ENCODE data around the gene ECM1.

The ECM1 gene

DNA sequence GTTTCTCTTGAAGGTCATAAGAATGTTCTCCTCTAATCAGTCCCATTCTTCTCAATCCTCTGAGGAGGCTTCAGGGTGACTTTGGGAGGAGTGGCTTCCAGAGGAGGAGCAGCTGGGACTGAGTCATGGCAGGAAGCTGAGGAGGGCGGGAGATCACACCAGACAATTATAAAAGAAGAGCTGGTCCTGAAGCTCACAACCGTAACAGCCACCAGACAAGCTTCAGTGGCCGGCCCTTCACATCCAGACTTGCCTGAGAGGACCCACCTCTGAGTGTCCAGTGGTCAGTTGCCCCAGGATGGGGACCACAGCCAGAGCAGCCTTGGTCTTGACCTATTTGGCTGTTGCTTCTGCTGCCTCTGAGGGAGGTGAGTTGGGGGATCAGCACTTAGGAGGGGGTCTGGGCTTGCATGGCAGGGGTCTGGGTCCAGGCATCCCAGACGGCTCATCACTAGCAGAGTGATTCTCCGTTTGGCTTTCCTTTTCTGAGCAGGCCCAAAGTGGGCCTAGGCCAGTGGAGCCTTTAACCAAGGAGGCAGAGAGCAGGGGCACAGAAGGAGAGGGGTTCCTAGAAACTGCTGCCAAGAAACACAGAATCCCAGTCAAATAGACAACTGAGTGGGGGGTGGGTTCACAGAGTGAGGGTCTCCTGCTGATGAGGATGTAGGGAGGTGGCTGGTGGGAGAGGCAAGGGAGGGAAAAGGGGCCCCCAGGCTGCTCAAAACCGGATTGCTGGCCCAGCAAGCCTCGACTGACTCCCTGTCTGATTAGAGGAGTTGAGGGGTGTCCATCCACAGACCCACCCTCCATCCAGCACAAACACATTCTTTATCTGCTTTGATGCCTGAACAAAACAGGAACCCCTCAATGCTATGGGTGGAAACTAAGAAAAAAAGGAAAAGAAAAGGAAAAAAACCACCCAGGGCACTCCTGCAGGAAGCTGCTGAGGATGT lies at the start of gene ECM1:
TSS of gene ECM1 (plus strand) at position 198 of the 953 bp plus-strand sequence. CDS start at position 299, 101 bp downstream.
- TF ChIP-seq, protein P1, sequence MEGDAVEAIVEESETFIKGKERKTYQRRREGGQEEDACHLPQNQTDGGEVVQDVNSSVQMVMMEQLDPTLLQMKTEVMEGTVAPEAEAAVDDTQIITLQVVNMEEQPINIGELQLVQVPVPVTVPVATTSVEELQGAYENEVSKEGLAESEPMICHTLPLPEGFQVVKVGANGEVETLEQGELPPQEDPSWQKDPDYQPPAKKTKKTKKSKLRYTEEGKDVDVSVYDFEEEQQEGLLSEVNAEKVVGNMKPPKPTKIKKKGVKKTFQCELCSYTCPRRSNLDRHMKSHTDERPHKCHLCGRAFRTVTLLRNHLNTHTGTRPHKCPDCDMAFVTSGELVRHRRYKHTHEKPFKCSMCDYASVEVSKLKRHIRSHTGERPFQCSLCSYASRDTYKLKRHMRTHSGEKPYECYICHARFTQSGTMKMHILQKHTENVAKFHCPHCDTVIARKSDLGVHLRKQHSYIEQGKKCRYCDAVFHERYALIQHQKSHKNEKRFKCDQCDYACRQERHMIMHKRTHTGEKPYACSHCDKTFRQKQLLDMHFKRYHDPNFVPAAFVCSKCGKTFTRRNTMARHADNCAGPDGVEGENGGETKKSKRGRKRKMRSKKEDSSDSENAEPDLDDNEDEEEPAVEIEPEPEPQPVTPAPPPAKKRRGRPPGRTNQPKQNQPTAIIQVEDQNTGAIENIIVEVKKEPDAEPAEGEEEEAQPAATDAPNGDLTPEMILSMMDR (IDR thresholded peaks at IDR 0.05) = no peak

GRCh38 chr1:150464422-150464826 lies 43.5 kb upstream of the ECM1 start:
- TF ChIP-seq, protein P1 (IDR thresholded peaks at IDR 0.05) = peak; percentile 72

GRCh38 chr1:150466964-150467363 lies 40.9 kb upstream of the ECM1 start:
- TF ChIP-seq, protein P1 (IDR thresholded peaks at IDR 0.05) = no peak

DNA sequence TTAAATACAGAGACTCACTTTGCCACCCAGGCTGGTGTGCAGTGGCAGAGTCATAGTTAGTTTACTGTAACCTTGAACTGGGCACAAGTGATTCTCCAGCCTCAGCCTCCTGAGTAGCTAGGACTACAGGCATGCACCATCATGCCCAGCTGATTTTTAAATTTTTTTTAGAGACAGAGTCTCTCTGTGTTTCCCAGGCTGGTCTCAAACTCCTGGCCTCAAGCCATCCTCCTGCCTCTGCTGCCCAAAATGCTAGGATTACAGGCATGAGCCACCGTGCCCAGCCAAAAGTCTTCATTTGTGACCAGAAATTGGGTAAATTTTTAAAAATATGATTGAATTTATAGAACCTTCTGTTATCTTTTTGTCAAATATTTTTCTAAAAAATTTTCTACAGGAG lies 38.6 kb upstream of the ECM1 start:
- TF ChIP-seq, protein P1 (IDR thresholded peaks at IDR 0.05) = no peak

DNA sequence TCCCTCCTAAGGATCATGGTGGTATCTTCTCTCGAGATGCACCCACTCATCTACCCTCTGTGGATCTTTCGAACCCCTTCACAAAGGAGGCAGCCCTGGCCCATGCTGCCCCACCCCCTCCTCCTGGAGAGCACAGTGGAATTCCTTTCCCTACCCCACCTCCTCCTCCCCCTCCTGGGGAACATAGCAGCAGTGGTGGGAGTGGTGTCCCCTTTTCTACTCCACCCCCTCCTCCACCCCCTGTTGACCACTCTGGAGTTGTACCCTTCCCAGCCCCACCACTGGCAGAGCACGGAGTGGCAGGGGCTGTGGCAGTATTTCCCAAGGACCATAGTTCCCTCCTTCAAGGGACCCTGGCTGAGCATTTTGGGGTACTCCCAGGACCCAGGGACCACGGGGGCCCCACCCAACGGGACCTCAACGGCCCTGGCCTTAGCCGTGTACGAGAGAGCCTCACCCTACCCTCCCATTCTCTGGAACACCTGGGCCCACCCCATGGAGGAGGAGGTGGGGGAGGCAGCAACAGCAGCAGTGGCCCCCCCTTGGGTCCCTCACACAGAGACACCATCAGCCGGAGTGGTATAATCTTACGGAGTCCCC lies 35.2 kb upstream of the ECM1 start:
- TF ChIP-seq, protein P1 (IDR thresholded peaks at IDR 0.05) = no peak

- TF ChIP-seq, protein P1 (IDR thresholded peaks at IDR 0.05) = no peak
These were observed 34.2 kb upstream of the ECM1 start for GRCh38 chr1:150473659-150474058.

DNA sequence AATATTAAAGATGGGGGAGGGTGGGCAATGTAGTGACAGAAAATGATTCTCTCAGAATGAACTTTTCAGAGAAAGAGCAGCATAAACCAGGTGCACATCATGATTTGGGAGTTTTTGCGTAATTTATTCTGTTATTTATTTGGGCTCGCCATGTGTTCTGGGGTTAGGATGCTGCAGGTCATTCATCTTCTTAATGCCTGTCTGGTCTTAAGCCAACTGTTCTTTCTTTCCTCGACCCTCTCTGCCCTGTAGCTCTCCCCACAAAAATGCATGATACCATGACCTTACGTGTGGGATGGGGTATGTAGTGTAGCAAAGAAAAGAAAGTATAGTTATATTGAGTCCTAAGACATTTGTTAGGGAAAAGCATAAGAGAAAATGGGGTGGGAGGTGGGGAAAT lies 33.0 kb upstream of the ECM1 start:
- TF ChIP-seq, protein P1 (IDR thresholded peaks at IDR 0.05) = no peak
